C4-2B (cell line): ENCODE results near the gene CFAP74.
A peak's percentile ranks its signal among the peaks of the same experiment; 100 is the strongest.

Source experiments
- H3K27ac ChIP-seq: fragments of 450-650 bp; 2 replicates; pipeline ENCODE4 v1.5.1; 2017
- ZFX ChIP-seq: fragments of 450-650 bp; IDR thresholded peaks from 2 replicates; pipeline ENCODE4 v1.6.1; 2017
- TF ChIP-seq, protein P1 (sequence below): fragments of 450-650 bp; conservative IDR thresholded peaks from 2 replicates; pipeline ENCODE4 v1.5.1; 2017; ENCODE audit warnings: mild to moderate bottlenecking

CFAP74 gene

GRCh38 chr1:2049718-2050431 lies 46.3 kb upstream of the CFAP74 start, which contains the start of gene PRKCZ:
TSS of gene PRKCZ (plus strand) at chr1:2050411. CDS start at chr1:2050631, 220 bp downstream.
- H3K27ac ChIP-seq = peak within 1 kb of the TSS; percentile 90
- TF ChIP-seq, protein P1, sequence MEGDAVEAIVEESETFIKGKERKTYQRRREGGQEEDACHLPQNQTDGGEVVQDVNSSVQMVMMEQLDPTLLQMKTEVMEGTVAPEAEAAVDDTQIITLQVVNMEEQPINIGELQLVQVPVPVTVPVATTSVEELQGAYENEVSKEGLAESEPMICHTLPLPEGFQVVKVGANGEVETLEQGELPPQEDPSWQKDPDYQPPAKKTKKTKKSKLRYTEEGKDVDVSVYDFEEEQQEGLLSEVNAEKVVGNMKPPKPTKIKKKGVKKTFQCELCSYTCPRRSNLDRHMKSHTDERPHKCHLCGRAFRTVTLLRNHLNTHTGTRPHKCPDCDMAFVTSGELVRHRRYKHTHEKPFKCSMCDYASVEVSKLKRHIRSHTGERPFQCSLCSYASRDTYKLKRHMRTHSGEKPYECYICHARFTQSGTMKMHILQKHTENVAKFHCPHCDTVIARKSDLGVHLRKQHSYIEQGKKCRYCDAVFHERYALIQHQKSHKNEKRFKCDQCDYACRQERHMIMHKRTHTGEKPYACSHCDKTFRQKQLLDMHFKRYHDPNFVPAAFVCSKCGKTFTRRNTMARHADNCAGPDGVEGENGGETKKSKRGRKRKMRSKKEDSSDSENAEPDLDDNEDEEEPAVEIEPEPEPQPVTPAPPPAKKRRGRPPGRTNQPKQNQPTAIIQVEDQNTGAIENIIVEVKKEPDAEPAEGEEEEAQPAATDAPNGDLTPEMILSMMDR = peak; percentile 49
- peak; percentile 50; the same call in 1 of the 2 replicates for TF ChIP-seq ZFX

DNA sequence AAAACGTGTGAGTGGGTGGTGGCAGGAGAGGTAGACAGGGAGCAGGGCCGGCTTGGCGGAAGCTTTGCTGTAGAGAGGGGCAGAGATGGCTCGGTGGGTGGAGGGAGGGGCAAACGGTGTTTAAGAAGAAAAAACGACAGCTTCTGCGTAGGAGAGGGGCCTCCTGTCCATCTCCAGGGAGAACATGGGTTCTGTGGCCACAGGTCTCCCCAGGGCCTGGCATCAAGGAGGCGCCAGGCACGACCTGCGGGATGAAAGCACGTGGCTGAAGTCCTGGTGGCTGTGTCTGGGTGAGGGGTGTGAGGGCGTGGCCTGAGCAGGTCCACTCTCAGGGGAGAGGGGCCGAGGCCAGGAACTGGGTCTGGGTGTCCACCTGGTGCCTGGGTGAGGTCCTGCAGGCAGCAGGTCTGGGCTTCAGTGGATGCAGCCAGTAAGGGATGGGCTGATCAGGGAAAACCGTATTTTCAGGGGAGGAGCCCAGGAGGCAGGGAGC lies 45.7 kb upstream of the CFAP74 start:
- peak overlapping the region; percentile 90 for H3K27ac ChIP-seq
- no peak for TF ChIP-seq ZFX
- TF ChIP-seq, protein P1 = peak; percentile 78

DNA sequence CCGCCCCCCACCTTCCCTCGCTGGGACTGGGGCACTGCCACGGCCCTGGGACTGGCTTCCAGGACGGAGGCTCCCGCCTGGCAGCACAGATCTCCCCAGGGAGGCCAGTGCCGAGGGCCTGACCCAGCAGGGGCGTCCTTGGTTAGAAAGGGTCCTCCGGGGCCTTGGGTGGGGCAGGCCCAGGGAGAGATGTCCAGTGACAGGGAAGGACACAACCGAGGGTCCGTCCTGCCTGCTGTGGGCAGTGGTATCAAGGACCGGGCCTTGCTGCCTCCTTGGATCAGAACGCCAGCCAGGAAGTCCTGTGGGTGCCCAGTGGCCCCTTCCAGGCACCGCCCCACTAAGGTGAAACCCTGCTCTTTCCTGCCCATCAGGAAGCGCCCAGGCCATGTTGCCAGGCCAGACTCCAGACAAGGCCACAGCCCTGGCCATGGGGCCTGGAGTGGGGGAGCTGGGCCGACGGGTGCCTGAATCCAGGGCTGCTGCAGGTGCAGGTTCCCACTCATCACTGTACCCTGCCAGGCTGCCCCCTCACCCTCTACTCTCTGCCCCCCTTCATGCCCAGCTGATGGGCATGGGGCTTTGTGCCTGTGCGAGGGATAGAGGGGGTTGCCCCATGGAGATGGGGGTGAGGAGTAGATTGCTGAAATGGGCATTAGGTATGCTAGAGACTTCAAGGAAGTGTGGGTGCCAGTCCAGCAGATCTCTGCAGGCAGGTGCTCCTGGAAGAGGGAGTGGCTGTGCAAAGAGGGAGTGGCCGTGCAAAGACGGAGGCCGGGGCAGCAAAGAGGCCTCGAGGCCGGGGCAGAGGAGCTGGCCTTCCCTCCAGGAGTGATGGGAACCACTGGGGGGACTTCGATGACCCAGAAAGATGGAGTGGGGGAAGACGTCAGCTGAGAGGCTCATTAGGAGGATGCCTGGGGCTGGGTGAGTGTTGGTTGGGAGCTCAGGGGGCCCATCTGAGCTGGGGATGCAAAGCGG lies 44.5 kb upstream of the CFAP74 start:
- TF ChIP-seq, protein P1 = no peak
- no peak for TF ChIP-seq ZFX
- H3K27ac ChIP-seq = no peak overlapping the region; the same call in 1 of the 2 replicates

DNA sequence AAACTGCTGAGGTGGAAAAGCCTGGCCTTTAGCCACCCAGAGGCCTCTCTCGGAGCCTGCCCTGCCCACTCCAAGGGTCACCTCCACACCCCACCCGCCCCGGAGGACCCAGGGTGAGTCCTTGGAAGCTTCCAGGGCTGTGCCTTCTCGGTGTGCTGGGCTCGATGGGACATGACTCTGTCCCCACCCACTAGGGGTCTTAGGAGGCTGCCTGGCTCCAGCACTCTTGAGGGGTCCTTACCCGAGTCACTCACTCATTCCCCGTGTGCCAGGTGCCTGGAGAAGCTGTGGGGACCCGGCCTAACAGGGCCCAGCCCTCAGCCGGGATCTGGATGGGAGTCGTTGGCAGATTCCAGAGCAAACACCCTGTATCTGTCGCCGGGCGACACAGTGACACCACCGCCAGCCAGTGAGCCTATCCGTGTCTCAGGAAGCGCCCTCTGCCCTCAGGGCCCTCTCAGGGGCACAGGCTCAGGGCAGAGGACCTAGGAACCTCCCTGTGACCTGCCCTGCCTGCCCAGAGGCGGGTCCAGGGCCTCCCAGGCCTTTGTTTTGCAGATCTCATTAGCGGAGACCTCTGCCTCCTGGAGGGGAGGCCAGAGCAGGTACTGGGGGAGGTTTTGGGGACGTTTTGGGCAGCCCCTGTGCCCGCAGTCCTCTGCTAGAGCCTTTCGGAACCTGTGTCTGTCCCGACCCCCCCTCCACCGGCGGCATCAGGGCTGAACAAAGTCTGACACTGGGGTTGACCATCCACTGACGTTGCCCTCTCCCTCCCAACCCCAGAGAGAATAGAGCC lies 43.6 kb upstream of the CFAP74 start:
- no peak overlapping the region for H3K27ac ChIP-seq
- TF ChIP-seq, protein P1 = no peak; the same call in 1 of the 2 replicates
- TF ChIP-seq ZFX = no peak

DNA sequence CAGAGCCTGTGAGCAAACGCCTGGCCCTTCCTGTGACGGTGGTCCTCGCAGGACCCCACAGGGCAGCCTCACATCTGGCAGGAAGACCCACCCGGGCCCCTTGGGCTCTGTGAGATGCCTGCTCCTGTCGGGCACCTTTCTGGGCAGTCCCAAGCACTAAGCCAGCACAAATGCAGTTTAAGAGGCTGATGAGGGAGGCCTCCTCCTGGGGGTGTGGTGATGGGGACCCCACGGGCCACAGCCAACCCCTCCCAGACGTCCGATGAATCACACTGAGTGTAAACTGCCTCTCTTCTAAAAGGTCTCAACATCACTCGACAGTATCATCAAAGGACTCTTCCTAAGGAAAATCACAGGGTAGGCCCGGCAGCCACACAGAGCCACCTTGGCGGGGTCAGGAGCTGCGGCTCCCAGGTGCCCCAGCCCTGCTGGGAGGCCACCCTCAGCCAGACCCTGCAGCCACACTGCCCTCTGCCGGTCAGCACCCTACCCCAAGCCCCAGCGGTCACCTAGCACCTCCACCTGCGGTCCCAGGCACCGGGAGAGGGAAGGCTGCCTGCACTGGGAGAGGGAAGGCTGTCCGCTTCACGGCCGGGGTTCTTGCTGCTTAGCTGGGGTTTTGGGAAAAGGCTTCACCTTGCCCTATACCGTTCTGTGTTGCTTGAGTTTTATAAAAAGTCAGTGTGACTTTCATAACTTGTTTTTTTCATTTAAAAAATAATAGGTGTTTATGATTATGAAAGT lies 42.8 kb upstream of the CFAP74 start:
- H3K27ac ChIP-seq = no peak overlapping the region
- TF ChIP-seq, protein P1 = peak; percentile 97
- TF ChIP-seq ZFX = no peak

DNA sequence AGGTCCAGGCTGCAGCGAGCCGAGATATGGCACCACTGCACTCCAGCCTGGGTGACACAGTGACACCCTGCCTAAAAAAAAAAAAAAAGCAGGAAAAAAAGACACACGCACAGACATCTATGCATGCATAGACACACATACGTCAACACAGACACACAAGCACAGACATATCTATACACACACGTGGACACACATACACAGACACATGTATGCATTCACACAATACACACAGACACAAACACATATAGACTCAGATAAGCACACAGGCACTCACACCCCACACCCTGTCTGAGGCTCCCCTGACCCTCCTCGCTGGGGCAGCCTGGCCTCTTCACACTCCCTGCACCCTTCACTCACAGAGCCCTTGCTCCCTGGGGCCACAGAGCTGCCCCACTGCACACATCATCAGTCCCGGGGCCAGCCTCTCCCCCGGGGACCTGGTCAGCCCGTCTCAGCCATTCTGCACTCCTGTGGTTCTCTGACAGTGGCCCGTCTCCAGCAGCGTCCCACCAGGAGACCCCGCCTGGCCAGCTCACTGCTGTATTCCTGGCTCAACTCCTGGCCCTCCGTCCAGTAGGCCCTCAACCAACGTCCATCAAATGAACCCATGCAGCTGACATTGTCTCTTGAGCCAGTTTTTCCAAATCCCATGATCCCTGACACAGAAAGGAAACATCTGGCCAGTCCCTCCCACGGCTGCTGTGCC lies 42.0 kb upstream of the CFAP74 start:
- no peak overlapping the region for H3K27ac ChIP-seq
- TF ChIP-seq ZFX = no peak
- TF ChIP-seq, protein P1 = no peak
